ENCODE data around the gene KCNMA1. TPM values are rescaled to one million over a fixed set of nuclear protein-coding genes. Genes with fewer than 3 reads are reported as not detected.

The KCNMA1 gene
- total and polyA plus RNA-seq, 8 donors = 0.92 to 155 (median 54.3) TPM

GRCh38 chr10:77422491-77423338 lies 214.9 kb downstream of the KCNMA1 start:
- Histone ChIP-seq H3K27ac (peak overlapping the region in 2 of 5 donors; percentile 33 to 41), H3K4me1 (peaks cover 0 to 52% (median 10%) of the 10 kb centered on the region in 4 donors), H3K9me3 (no peaks in the 10 kb centered on the region), H3K27me3 (no peaks in the 10 kb centered on the region), H3K4me3 (no peak overlapping the region), H3K36me3 (no peaks in the 10 kb centered on the region)
- peak in 1 of 2 donors; percentile 30 for DNase-seq
- TF ChIP-seq POLR2A (IDR thresholded peaks at IDR 0.05) (no peak), EP300 (IDR thresholded peaks at IDR 0.05) (no peak), POLR2AphosphoS5 (IDR thresholded peaks at IDR 0.05) (no peak), CTCF (IDR thresholded peaks at IDR 0.05) (no peak)
- 57 to 74% (median 66%) methylated on average over 5 of the region's 5 CpGs for WGBS, 5 donors
- intact Hi-C loops (cut with DNase I; ENCODE audit: low total_unique reads) = no loop called here

DNA sequence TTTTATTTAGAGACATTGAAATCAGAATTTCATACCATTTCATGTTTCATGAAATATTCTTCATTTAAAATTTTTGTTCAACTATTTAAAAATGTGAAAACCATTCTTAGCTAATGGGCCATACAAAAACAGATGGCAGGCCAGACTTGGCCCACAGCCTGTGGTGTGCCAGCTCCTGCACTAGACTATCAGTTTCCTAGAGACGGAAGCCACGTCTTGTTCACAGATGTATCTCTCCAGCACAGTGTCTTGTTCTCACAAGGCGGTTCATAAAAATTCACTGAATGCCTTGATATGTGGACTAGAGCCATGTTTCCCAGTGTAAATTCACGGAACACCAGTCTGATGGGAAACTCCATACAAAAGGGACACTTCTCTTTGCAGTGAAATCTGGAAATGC lies 216.0 kb downstream of the KCNMA1 start:
- intact Hi-C loops (cut with DNase I; ENCODE audit: low total_unique reads) = no loop called here
- TF ChIP-seq POLR2AphosphoS5 (IDR thresholded peaks at IDR 0.05) = no peak
- no peak for TF ChIP-seq POLR2A (IDR thresholded peaks at IDR 0.05)
- TF ChIP-seq EP300 (IDR thresholded peaks at IDR 0.05) = no peak
- no peak for TF ChIP-seq CTCF (IDR thresholded peaks at IDR 0.05)
- 81 to 93% (median 91%) methylated on average over 4 of the region's 4 CpGs for WGBS, 5 donors

GRCh38 chr10:77420947-77421523 lies 216.6 kb downstream of the KCNMA1 start:
- TF ChIP-seq POLR2A (IDR thresholded peaks at IDR 0.05) (no peak), CTCF (IDR thresholded peaks at IDR 0.05) (no peak), EP300 (IDR thresholded peaks at IDR 0.05) (no peak), POLR2AphosphoS5 (IDR thresholded peaks at IDR 0.05) (no peak)
- 72 to 97% (median 89%) methylated on average over 2 of the region's 2 CpGs for WGBS, 5 donors
- H3K27me3 ChIP-seq = no peaks in the 10 kb centered on the region
- intact Hi-C loops (cut with DNase I; ENCODE audit: low total_unique reads) = no loop called here
- peak overlapping the region in 1 of 5 donors; percentile 21 for H3K27ac ChIP-seq
- H3K9me3 ChIP-seq = no peaks in the 10 kb centered on the region
- peaks cover 0 to 58% (median 13%) of the 10 kb centered on the region in 4 donors for H3K4me1 ChIP-seq
- no peak overlapping the region for H3K4me3 ChIP-seq
- H3K36me3 ChIP-seq = no peaks in the 10 kb centered on the region
- DNase-seq = no peak

More for the DNA sequence above, 216.0 kb downstream of the KCNMA1 start:
- H3K4me1 ChIP-seq = peaks cover 0 to 54% (median 13%) of the 10 kb centered on the region in 4 donors
- no peaks in the 10 kb centered on the region for H3K9me3 ChIP-seq
- no peaks in the 10 kb centered on the region for H3K36me3 ChIP-seq
- DNase-seq = no peak
- H3K27me3 ChIP-seq = no peaks in the 10 kb centered on the region
- H3K27ac ChIP-seq = peak overlapping the region in 1 of 5 donors; percentile 33
- H3K4me3 ChIP-seq = no peak overlapping the region

- Histone ChIP-seq H3K4me1 (peaks cover 0 to 58% (median 13%) of the 10 kb centered on the region in 4 donors), H3K27ac (peak overlapping the region in 2 of 5 donors; percentile 68 to 77), H3K9me3 (no peaks in the 10 kb centered on the region), H3K4me3 (no peak overlapping the region), H3K27me3 (no peaks in the 10 kb centered on the region), H3K36me3 (no peaks in the 10 kb centered on the region)
- WGBS, 5 donors = 88 to 95% (median 92%) methylated on average over 2 of the region's 2 CpGs
- TF ChIP-seq POLR2AphosphoS5 (IDR thresholded peaks at IDR 0.05) (no peak), CTCF (IDR thresholded peaks at IDR 0.05) (no peak), EP300 (IDR thresholded peaks at IDR 0.05) (no peak), POLR2A (IDR thresholded peaks at IDR 0.05) (no peak)
- intact Hi-C loops (cut with DNase I; ENCODE audit: low total_unique reads) = no loop called here
- no peak for DNase-seq
Measured at GRCh38 chr10:77419979-77420378, 217.6 kb downstream of the KCNMA1 start.
